NCI-H187 (cell line): ENCODE measurements around the gene NTN1.

Source experiments
- DNase-seq, 2 experiments: peaks; one replicate each; lab custom pipeline; 2025; lab: John Stamatoyannopoulos, UW

NTN1 gene

GRCh38 chr17:9006175-9006767 lies 15.0 kb upstream of the NTN1 start:
- no peak for DNase-seq

GRCh38 chr17:9007052-9007714 lies 14.1 kb upstream of the NTN1 start:
- DNase-seq, result no peak

GRCh38 chr17:9009096-9009495 lies 12.2 kb upstream of the NTN1 start:
- DNase-seq, result no peak

- DNase-seq, result no peak
These were observed 11.6 kb upstream of the NTN1 start for GRCh38 chr17:9009737-9010136.

GRCh38 chr17:9011001-9011400 lies 10.3 kb upstream of the NTN1 start:
- no peak for DNase-seq

GRCh38 chr17:9016941-9017552 lies 4.3 kb upstream of the NTN1 start:
- DNase-seq, result no peak

- DNase-seq, result no peak
These were observed 2.6 kb upstream of the NTN1 start for GRCh38 chr17:9018726-9019125.

- DNase-seq, result no peak
These were observed 1.1 kb upstream of the NTN1 start for GRCh38 chr17:9020096-9020823.

GRCh38 chr17:9020824-9021157 lies 519 bp upstream of the NTN1 start:
- DNase-seq, result no peak

GRCh38 chr17:9021992-9022572 lies 772 bp downstream of the NTN1 start:
- no peak for DNase-seq

GRCh38 chr17:9022573-9023391 lies 1.5 kb downstream of the NTN1 start:
- no peak for DNase-seq

- no peak for DNase-seq
These were observed 2.3 kb downstream of the NTN1 start for GRCh38 chr17:9023392-9024218.

GRCh38 chr17:9024497-9024896 lies 3.2 kb downstream of the NTN1 start:
- DNase-seq, result no peak

GRCh38 chr17:9026741-9027140 lies 5.4 kb downstream of the NTN1 start:
- DNase-seq, result no peak

- DNase-seq, result no peak
These were observed 7.1 kb downstream of the NTN1 start for GRCh38 chr17:9028202-9028987.

- DNase-seq, result no peak
These were observed 7.8 kb downstream of the NTN1 start for GRCh38 chr17:9028988-9029570.

GRCh38 chr17:9032151-9032550 lies 10.8 kb downstream of the NTN1 start:
- no peak for DNase-seq

GRCh38 chr17:9032583-9032982 lies 11.3 kb downstream of the NTN1 start:
- DNase-seq, result no peak

GRCh38 chr17:9035249-9035648 lies 13.9 kb downstream of the NTN1 start:
- DNase-seq, result no peak

- no peak for DNase-seq
These were observed 15.0 kb downstream of the NTN1 start for GRCh38 chr17:9036336-9036735.
